Measurements from ENCODE around the gene CP.

DNA sequence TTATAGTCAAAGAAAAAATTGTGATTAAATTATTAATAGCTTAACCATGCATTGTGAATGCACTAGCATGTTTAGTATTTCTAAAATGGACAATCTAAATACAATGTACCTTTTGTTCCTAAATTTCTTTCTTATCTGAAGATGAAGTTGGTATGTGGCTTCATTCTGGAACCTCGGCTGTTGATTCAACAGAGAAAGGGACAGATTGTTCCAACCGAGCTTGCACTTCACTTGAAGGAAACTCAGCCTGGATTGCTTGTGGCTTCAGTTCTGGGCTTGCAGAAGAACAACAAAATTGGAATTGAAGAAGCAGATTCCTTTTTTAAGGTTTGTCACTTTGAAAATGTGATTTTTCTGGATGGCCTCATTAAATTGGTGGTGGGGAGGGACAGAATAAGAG is 59.6 kb downstream of the CP start:
- TF ChIP-seq GATA2 (IDR thresholded peaks at IDR 0.05; ENCODE audit: low read depth, low read length) (no peak), GATA3 (IDR thresholded peaks at IDR 0.05; ENCODE audit: low read depth, low read length) (no peak)
